Sigmoid colon (tissue), 7 donors: Measurements from ENCODE around the gene ARHGAP9. TPM values are rescaled to one million over a fixed set of nuclear protein-coding genes. Genes with fewer than 3 reads are reported as not detected.

Source experiments
- DNase-seq: peaks from one replicate; pipeline ENCODE4 v3.0.0-alpha.2; 2019
- H3K27ac ChIP-seq, 4 donors: fragments of 200-600 bp; sonication (generic); one replicate each; pipeline ENCODE4 v1.5.1; 2016 to 2019; ENCODE audit warnings: mild to moderate bottlenecking in 1 of 4
- H3K27me3 ChIP-seq, 3 donors: fragments of 200-600 bp; sonication (generic); one replicate each; pipeline ENCODE4 v1.5.1; 2019; ENCODE audit warnings: mild to moderate bottlenecking in 1 of 3
- H3K36me3 ChIP-seq, 4 donors: fragments of 200-600 bp; sonication (generic); one replicate each; pipeline ENCODE4 v1.5.1; 2016 to 2019
- H3K4me1 ChIP-seq, 4 donors: fragments of 200-600 bp; sonication (generic); one replicate each; pipeline ENCODE4 v1.5.1; 2017 to 2019
- H3K4me3 ChIP-seq, 4 donors: fragments of 200-600 bp; sonication (generic); one replicate each; pipeline ENCODE4 v1.5.1; 2017 to 2019; ENCODE audit warnings: mild to moderate bottlenecking in 2 of 4, moderate library complexity in 1 of 4
- H3K9me3 ChIP-seq, 4 donors: fragments of 200-600 bp in 3 of 4; sonication (generic) in 3 of 4; one replicate each; pipeline versions ENCODE4 v1.5.1 to v1.6.1; 2013 to 2019
- EP300 ChIP-seq, 4 donors: sonication (generic); formaldehyde crosslinking; IDR thresholded peaks; one replicate each; pipeline ENCODE4 v1.6.1; 2017; ENCODE audit warnings: antibody characterized with exemption in 4 of 4
- POLR2A ChIP-seq, 2 donors: fragments of 450-650 bp; IDR thresholded peaks; one replicate each; pipeline ENCODE4 v1.6.1; 2016; ENCODE audit warnings: antibody characterized with exemption in 2 of 2, mild to moderate bottlenecking in 2 of 2, moderate library complexity in 2 of 2
- POLR2AphosphoS5 ChIP-seq, 4 donors: sonication (generic); formaldehyde crosslinking; IDR thresholded peaks; one replicate each; pipeline ENCODE4 v1.6.1; 2017; ENCODE audit warnings: antibody characterized with exemption in 4 of 4
- WGBS, 2 donors: extraction: QIAGEN DNeasy Blood & Tissue Kit; methylation state at CpG; one replicate each; pipeline ENCODE4 v1.1.7; 2013; 5-methylcytosine and 5-hydroxymethylcytosine counted together
- intact Hi-C: fragments of 100-400 bp; cut with DNase I; formaldehyde crosslinking; loops from one replicate; pipeline ENCODE4 v1.15.1; 2023
- polyA plus RNA-seq, 3 donors: library from polyadenylated mRNA; stranded (reverse); fragments of 200-250 nt; gene quantifications; one replicate each; pipeline ENCODE4 v1.2.3, GENCODE V29; 2013
- total RNA-seq, 4 donors: library from RNA; depleted of rRNA; stranded (reverse); fragments of >200 nt; gene quantifications; one replicate each; pipeline ENCODE4 v1.1.0, GENCODE V29; 2016
- TF ChIP-seq, protein P1 (sequence below), 4 experiments: fragments of 450-650 bp in 3 of 4; fragments of 200-600 bp in 1 of 4; IDR thresholded peaks; one replicate each; pipeline ENCODE4 v1.5.1; 2016 to 2019; ENCODE audit warnings: antibody characterized with exemption in 4 of 4, mild to moderate bottlenecking in 3 of 4, moderate library complexity in 2 of 4
- donor health status: healthy with polysubstance abuse.
- donor health status: Bipolar disorder and iron deficiency.
- donor health status: healthy.

The ARHGAP9 gene
- total and polyA plus RNA-seq, 7 donors: 4.3 to 54.7 (median 6.6) TPM

DNA sequence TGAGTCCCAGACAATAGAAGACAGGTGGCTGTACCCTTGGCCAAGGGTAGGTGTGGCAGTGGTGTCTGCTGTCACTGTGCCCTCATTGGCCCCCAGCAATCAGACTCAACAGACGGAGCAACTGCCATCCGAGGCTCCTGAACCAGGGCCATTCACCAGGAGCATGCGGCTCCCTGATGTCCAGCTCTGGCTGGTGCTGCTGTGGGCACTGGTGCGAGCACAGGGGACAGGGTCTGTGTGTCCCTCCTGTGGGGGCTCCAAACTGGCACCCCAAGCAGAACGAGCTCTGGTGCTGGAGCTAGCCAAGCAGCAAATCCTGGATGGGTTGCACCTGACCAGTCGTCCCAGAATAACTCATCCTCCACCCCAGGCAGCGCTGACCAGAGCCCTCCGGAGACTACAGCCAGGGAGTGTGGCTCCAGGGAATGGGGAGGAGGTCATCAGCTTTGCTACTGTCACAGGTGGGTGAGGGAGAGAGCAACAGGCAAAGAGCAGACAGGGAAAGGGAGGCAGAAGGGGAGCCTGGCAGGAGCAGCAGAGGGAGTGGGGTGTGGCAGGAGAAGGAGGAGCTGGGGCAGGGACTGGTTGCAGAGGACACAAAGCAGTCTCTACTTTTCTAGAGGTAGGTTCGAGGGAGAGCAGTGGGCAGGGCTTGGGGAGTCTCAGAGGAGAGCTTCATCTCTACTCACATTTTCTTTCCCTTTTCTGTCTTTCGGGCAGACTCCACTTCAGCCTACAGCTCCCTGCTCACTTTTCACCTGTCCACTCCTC lies 24.1 kb downstream of the ARHGAP9 start:
- no peaks in the 10 kb centered on the region for H3K9me3 ChIP-seq
- intact Hi-C loops: no loop called here
- 32 to 59% methylated on average over 10 of the region's 10 CpGs for WGBS, 2 donors
- no peaks in the 10 kb centered on the region for H3K36me3 ChIP-seq
- no peak overlapping the region for H3K27ac ChIP-seq
- H3K4me3 ChIP-seq: no peak overlapping the region
- TF ChIP-seq EP300 (IDR thresholded peaks at IDR 0.05) (no peak), POLR2AphosphoS5 (IDR thresholded peaks at IDR 0.05) (no peak), POLR2A (IDR thresholded peaks at IDR 0.05) (no peak)
- TF ChIP-seq, protein P1, sequence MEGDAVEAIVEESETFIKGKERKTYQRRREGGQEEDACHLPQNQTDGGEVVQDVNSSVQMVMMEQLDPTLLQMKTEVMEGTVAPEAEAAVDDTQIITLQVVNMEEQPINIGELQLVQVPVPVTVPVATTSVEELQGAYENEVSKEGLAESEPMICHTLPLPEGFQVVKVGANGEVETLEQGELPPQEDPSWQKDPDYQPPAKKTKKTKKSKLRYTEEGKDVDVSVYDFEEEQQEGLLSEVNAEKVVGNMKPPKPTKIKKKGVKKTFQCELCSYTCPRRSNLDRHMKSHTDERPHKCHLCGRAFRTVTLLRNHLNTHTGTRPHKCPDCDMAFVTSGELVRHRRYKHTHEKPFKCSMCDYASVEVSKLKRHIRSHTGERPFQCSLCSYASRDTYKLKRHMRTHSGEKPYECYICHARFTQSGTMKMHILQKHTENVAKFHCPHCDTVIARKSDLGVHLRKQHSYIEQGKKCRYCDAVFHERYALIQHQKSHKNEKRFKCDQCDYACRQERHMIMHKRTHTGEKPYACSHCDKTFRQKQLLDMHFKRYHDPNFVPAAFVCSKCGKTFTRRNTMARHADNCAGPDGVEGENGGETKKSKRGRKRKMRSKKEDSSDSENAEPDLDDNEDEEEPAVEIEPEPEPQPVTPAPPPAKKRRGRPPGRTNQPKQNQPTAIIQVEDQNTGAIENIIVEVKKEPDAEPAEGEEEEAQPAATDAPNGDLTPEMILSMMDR (IDR thresholded peaks at IDR 0.05): no peak
- peaks cover 0 to 10% (median 0%) of the 10 kb centered on the region in 3 donors for H3K27me3 ChIP-seq
- H3K4me1 ChIP-seq: peaks cover 4 to 37% (median 20%) of the 10 kb centered on the region in 4 donors
- DNase-seq: no peak

DNA sequence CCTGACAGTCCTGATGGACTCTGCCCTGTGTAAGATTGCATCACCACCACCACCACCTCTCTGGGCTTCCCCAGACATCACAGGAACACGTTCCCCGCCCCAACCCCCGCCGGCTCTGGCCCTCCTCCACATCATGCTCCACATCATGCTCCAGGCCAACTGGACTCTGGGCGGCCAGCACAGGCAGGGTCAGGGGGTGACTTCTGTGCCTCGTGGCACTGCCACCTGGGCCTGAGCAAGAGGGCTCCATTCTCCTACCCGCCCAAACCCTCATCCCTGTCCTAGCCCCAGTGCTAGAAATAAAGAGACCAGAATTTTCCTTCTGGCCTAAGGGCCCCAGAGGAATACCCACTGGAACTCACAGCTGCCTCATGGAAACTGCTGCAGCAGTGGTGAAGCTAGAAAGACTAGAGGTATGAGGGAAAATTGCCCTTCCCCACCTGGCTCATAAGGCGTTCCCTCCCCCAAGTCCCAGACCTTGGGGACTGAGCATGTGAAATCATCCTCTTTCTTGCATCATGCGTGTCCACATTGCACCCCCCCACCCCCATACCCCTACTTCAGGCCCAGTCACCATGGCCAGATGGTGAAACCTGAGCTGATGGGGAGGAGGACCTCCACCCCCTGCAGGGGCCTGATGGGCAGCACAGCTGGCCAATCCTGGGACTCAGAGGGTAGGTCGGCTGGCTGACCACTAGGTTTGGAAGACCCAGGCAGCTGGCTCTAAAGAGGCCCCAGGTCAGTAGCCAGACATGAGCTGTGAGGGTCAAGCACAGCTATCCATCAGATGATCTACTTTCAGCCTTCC lies 24.9 kb downstream of the ARHGAP9 start, which contains the start of gene INHBE:
TSS of gene INHBE (plus strand) at position 742 of the 808 bp plus-strand sequence. CDS start 230 bp downstream, outside the sequence.
- intact Hi-C loops: no loop called here
- no peak for TF ChIP-seq POLR2AphosphoS5 (IDR thresholded peaks at IDR 0.05)
- TF ChIP-seq EP300 (IDR thresholded peaks at IDR 0.05): no peak
- DNase-seq: no peak
- Histone ChIP-seq H3K36me3 (no peaks in the 10 kb centered on the region), H3K4me1 (peaks cover 4 to 29% (median 13%) of the 10 kb centered on the region in 4 donors), H3K27ac (no peak within 1 kb of the TSS), H3K9me3 (no peaks in the 10 kb centered on the region), H3K27me3 (peaks cover 0 to 7% (median 0%) of the 10 kb centered on the region in 3 donors), H3K4me3 (no peak within 1 kb of the TSS)
- 60 to 71% methylated on average over 10 of the region's 10 CpGs for WGBS, 2 donors

DNA sequence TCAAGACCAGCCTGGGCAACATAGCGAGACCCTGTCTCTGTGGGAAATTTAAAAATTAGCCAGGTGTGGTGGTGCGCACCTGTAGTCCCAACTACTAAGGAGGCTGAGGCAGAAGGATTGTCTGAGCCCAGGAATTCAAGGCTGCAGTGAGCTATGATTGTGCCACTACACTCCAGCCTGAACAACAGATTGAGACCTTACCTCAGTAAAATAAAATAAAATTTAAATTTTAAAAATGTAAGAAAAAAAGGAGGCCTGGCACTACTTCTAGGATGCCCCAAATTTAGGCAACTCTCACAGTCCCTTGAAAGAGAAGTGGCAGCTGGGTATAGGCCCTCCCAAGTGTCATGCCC lies 25.5 kb downstream of the ARHGAP9 start:
- Histone ChIP-seq H3K36me3 (no peaks in the 10 kb centered on the region), H3K27me3 (peaks cover 0 to 7% (median 0%) of the 10 kb centered on the region in 3 donors), H3K4me3 (no peak overlapping the region), H3K4me1 (peaks cover 0 to 27% (median 13%) of the 10 kb centered on the region in 4 donors), H3K9me3 (no peaks in the 10 kb centered on the region), H3K27ac (no peak overlapping the region)
- intact Hi-C loops: no loop called here
- 95 to 97% methylated on average over 2 of the region's 2 CpGs for WGBS, 2 donors
- TF ChIP-seq, protein P1 (IDR thresholded peaks at IDR 0.05): no peak
- TF ChIP-seq POLR2A (IDR thresholded peaks at IDR 0.05) (no peak), POLR2AphosphoS5 (IDR thresholded peaks at IDR 0.05) (no peak), EP300 (IDR thresholded peaks at IDR 0.05) (no peak)
- DNase-seq: no peak

DNA sequence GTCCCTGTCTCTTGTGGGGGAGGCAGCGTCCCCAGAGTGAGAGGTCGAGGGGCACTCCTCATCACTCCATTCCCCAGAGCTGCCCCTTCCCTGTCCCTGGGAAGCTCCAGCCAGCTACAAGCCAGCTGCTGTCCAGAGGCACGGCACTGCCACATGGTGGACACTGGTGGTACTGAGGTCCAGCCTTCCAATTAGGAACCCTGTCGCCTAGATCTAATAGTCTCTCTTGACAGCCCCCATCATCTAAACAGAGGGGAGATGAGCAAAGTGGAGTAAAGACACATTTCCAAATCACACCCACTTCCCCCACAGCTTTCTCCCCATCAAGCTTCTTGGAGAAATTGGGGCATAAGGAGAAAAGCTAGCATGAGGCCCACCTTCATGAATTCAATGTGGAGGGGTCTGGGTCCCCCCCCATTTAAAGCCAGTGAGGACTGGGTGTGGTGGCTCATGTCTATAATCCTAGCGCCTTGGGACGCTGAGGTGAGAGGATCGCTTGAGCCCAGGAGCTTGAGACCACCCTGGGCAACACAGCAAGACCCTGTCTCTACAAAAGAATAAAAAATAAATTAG lies 26.6 kb downstream of the ARHGAP9 start:
- no peak for TF ChIP-seq POLR2A (IDR thresholded peaks at IDR 0.05)
- TF ChIP-seq, protein P1 (IDR thresholded peaks at IDR 0.05): peak; percentile 67 to 95 (median 92)
- 32 to 34% methylated on average over 7 of the region's 7 CpGs for WGBS, 2 donors
- Histone ChIP-seq H3K4me3 (no peak overlapping the region), H3K27me3 (peaks cover 0 to 7% (median 0%) of the 10 kb centered on the region in 3 donors), H3K27ac (peak overlapping the region in 3 of 4 donors; percentile 55 to 71 (median 62)), H3K36me3 (no peaks in the 10 kb centered on the region), H3K4me1 (peaks cover 0 to 21% (median 10%) of the 10 kb centered on the region in 4 donors), H3K9me3 (no peaks in the 10 kb centered on the region)
- peak; percentile 89 for DNase-seq
- intact Hi-C loops: loop anchor here (1.0 to 2.0 kb wide), 2 partner anchors 144 to 190 kb away; no protein-coding TSS in a partner anchor
